ENCODE measurements around the gene IRF8. TPM values are rescaled to one million over a fixed set of nuclear protein-coding genes. Genes with fewer than 3 reads are reported as not detected.

The IRF8 gene
- total RNA-seq, 1 experiment from 2014 or later = not detected

- DNase-seq (ENCODE audit: low spot score) = no peak
- in situ Hi-C loops (cut with HindIII; ENCODE audit: low sequenced_read_pairs) = no loop called here
Observed at GRCh38 chr16:85969159-85969558, 70.2 kb downstream of the IRF8 start.

GRCh38 chr16:85969591-85969990, 70.6 kb downstream of the IRF8 start:
- in situ Hi-C loops (cut with HindIII; ENCODE audit: low sequenced_read_pairs) = no loop called here
- no peak for DNase-seq (ENCODE audit: low spot score)

GRCh38 chr16:85970016-85970733, 71.2 kb downstream of the IRF8 start:
- in situ Hi-C loops (cut with HindIII; ENCODE audit: low sequenced_read_pairs) = no loop called here
- DNase-seq (ENCODE audit: low spot score) = no peak

GRCh38 chr16:85970738-85971137, 71.8 kb downstream of the IRF8 start:
- DNase-seq (ENCODE audit: low spot score) = no peak
- in situ Hi-C loops (cut with HindIII; ENCODE audit: low sequenced_read_pairs) = no loop called here

Other genes with a start within 250 kb of the IRF8 start
- gene GINS2, start 210.2 kb upstream of the IRF8 start, total RNA-seq (2014; rRNA removed; shearing (Covaris generic)) = 47.8 and 48.9 TPM in 2 replicates
- gene C16orf74, start 148.1 kb upstream of the IRF8 start, total RNA-seq (2014; rRNA removed; shearing (Covaris generic)) = 1.4 and 13.4 TPM in 2 replicates
- 54.2 and 86.0 TPM in 2 replicates for gene EMC8, start 99.6 kb upstream of the IRF8 start, total RNA-seq (2014; rRNA removed; shearing (Covaris generic))
- 695 and 901 TPM in 2 replicates for gene COX4I1, start 99.5 kb upstream of the IRF8 start, total RNA-seq (2014; rRNA removed; shearing (Covaris generic))